Measurements from ENCODE around the gene STAG1.
"Not testable (repeated sequence)": the region's sequence is repeated elsewhere in the genome, so short reads cannot be mapped to it uniquely, and the experiment has no call there.

The STAG1 gene

GRCh38 chr3:136476280-136476679, 275.9 kb downstream of the STAG1 start:
- TF ChIP-seq GABPA (IDR thresholded peaks at IDR 0.05; ENCODE audit: low read depth) (no peak), REST (IDR thresholded peaks at IDR 0.05; ENCODE audit: insufficient replicate concordance, low read depth) (no peak), SPI1 (IDR thresholded peaks at IDR 0.05; ENCODE audit: borderline replicate concordance, low read depth) (no peak), POLR2AphosphoS5 (IDR thresholded peaks at IDR 0.05; ENCODE audit: low read depth) (no peak), CTCF (IDR thresholded peaks at IDR 0.05; ENCODE audit: insufficient read depth, low read length) (no peak)
- H3K4me3 ChIP-seq (replicated peaks; ENCODE audit: insufficient read depth, low read length): no peak overlapping the region
- H3K27me3 ChIP-seq (ENCODE audit: insufficient read depth, poor library complexity, severe bottlenecking): no peaks in the 10 kb centered on the region
- no peak overlapping the region for H3K27ac ChIP-seq (replicated peaks)
- DNase-seq (ENCODE audit: low read depth in 1 of 2, low spot score in 1 of 2): no peak

GRCh38 chr3:136474876-136475275, 277.3 kb downstream of the STAG1 start:
- DNase-seq (ENCODE audit: low read depth in 1 of 2, low spot score in 1 of 2); H3K4me3 ChIP-seq (replicated peaks; ENCODE audit: insufficient read depth, low read length); H3K27ac ChIP-seq (replicated peaks); H3K27me3 ChIP-seq (ENCODE audit: insufficient read depth, poor library complexity, severe bottlenecking): not testable (repeated sequence)

GRCh38 chr3:136473716-136474326, 278.4 kb downstream of the STAG1 start:
- DNase-seq (ENCODE audit: low read depth in 1 of 2, low spot score in 1 of 2): no peak
- Histone ChIP-seq H3K27ac (replicated peaks) (no peak overlapping the region), H3K27me3 (ENCODE audit: insufficient read depth, poor library complexity, severe bottlenecking) (no peaks in the 10 kb centered on the region), H3K4me3 (replicated peaks; ENCODE audit: insufficient read depth, low read length) (no peak overlapping the region)
- TF ChIP-seq SPI1 (IDR thresholded peaks at IDR 0.05; ENCODE audit: borderline replicate concordance, low read depth): no peak
- no peak for TF ChIP-seq REST (IDR thresholded peaks at IDR 0.05; ENCODE audit: insufficient replicate concordance, low read depth)
- no peak for TF ChIP-seq CTCF (IDR thresholded peaks at IDR 0.05; ENCODE audit: insufficient read depth, low read length)
- TF ChIP-seq POLR2AphosphoS5 (IDR thresholded peaks at IDR 0.05; ENCODE audit: low read depth): no peak
- TF ChIP-seq GABPA (IDR thresholded peaks at IDR 0.05; ENCODE audit: low read depth): no peak

GRCh38 chr3:136465296-136465695, 286.9 kb downstream of the STAG1 start:
- no peak overlapping the region for H3K27ac ChIP-seq (replicated peaks)
- DNase-seq (ENCODE audit: low read depth in 1 of 2, low spot score in 1 of 2): no peak
- H3K27me3 ChIP-seq (ENCODE audit: insufficient read depth, poor library complexity, severe bottlenecking): no peaks in the 10 kb centered on the region
- no peak for TF ChIP-seq GABPA (IDR thresholded peaks at IDR 0.05; ENCODE audit: low read depth)
- TF ChIP-seq SPI1 (IDR thresholded peaks at IDR 0.05; ENCODE audit: borderline replicate concordance, low read depth): no peak
- no peak for TF ChIP-seq CTCF (IDR thresholded peaks at IDR 0.05; ENCODE audit: insufficient read depth, low read length)
- no peak for TF ChIP-seq REST (IDR thresholded peaks at IDR 0.05; ENCODE audit: insufficient replicate concordance, low read depth)
- TF ChIP-seq POLR2AphosphoS5 (IDR thresholded peaks at IDR 0.05; ENCODE audit: low read depth): no peak
- H3K4me3 ChIP-seq (replicated peaks; ENCODE audit: insufficient read depth, low read length): no peak overlapping the region
